ENCODE data around the gene ATP6V1A. TPM values are rescaled to one million over a fixed set of nuclear protein-coding genes. Genes with fewer than 3 reads are reported as not detected.

The ATP6V1A gene
- total and polyA plus RNA-seq, 2 donors (not counting 1 experiment from before 2014, with no cell fraction given): 7.6 to 44.3 TPM

GRCh38 chr3:113769551-113769950, 22.7 kb downstream of the ATP6V1A start:
- POLR2A ChIA-PET: no interaction called here
- no peak overlapping the region for H3K4me3 ChIP-seq (ENCODE audit: control extremely low read depth in 1 of 5, extremely low read depth in 1 of 5, insufficient read depth in 1 of 5, low read depth in 2 of 5, low read length in 4 of 5)
- no peak for DNase-seq
- TF ChIP-seq CTCF (IDR thresholded peaks at IDR 0.05): no peak
- no peak for TF ChIP-seq EZH2 (IDR thresholded peaks at IDR 0.05; ENCODE audit: borderline replicate concordance, insufficient read depth, low read depth, low read length, poor library complexity, severe bottlenecking)
- H3K9me3 ChIP-seq (ENCODE audit: control extremely low read depth in 1 of 3, control insufficient read depth in 2 of 3, insufficient read depth in 1 of 3, low read length in 2 of 3): no peaks in the 10 kb centered on the region
- Mint-ChIP-seq H3K4me3 (no peak overlapping the region), H3K27ac (no peak overlapping the region), H3K27me3 (no peaks in the 10 kb centered on the region), H3K4me1 (peaks cover 5% of the 10 kb centered on the region), H3K9me3 (ENCODE audit: insufficient read depth) (no peaks in the 10 kb centered on the region)
- no peak overlapping the region for H3K9ac ChIP-seq (ENCODE audit: low read length)
- H3K27ac ChIP-seq (ENCODE audit: low read length in 2 of 2): no peak overlapping the region
- no peaks in the 10 kb centered on the region for H3K36me3 ChIP-seq (replicated peaks in 1 of 2; ENCODE audit: control extremely low read depth in 1 of 2, control insufficient read depth in 1 of 2, extremely low read depth in 1 of 2, insufficient read depth in 2 of 2, low read length in 1 of 2)
- H3K79me2 ChIP-seq (ENCODE audit: control insufficient read depth, insufficient read depth, low read length): peaks cover 5% of the 10 kb centered on the region
- peaks cover 11% of the 10 kb centered on the region for H4K20me1 ChIP-seq (ENCODE audit: control insufficient read depth, insufficient read depth, low read length, poor library complexity, severe bottlenecking)
- no peak for ATAC-seq (ENCODE audit: low read depth)
- H3K4me2 ChIP-seq (replicated peaks; ENCODE audit: low read depth, low read length, poor library complexity, severe bottlenecking): no peak overlapping the region
- no peak overlapping the region for H2AFZ ChIP-seq (ENCODE audit: insufficient read depth, low read depth, low read length, poor library complexity, severe bottlenecking)
- intact Hi-C loops (cut with micrococcal nuclease): no loop called here
- H3K27me3 ChIP-seq (replicated peaks in 1 of 4; ENCODE audit: control extremely low read depth in 1 of 4, control insufficient read depth in 3 of 4, insufficient read depth in 4 of 4, low read length in 3 of 4): no peaks in the 10 kb centered on the region
- no peaks in the 10 kb centered on the region for H3K4me1 ChIP-seq (ENCODE audit: control insufficient read depth in 2 of 2, insufficient read depth in 2 of 2, low read length in 2 of 2)
- CTCF ChIA-PET: no interaction called here

- H2AFZ ChIP-seq (ENCODE audit: insufficient read depth, low read depth, low read length, poor library complexity, severe bottlenecking): no peak overlapping the region
- no peaks in the 10 kb centered on the region for H3K27me3 ChIP-seq (replicated peaks in 1 of 4; ENCODE audit: control extremely low read depth in 1 of 4, control insufficient read depth in 3 of 4, insufficient read depth in 4 of 4, low read length in 3 of 4)
- no peak overlapping the region for H3K4me2 ChIP-seq (replicated peaks; ENCODE audit: low read depth, low read length, poor library complexity, severe bottlenecking)
- DNase-seq (no peak), ATAC-seq (ENCODE audit: low read depth) (no peak)
- H3K4me3 ChIP-seq (ENCODE audit: control extremely low read depth in 1 of 5, extremely low read depth in 1 of 5, insufficient read depth in 1 of 5, low read depth in 2 of 5, low read length in 4 of 5): no peak overlapping the region
- H3K36me3 ChIP-seq (replicated peaks in 1 of 2; ENCODE audit: control extremely low read depth in 1 of 2, control insufficient read depth in 1 of 2, extremely low read depth in 1 of 2, insufficient read depth in 2 of 2, low read length in 1 of 2): no peaks in the 10 kb centered on the region
- no peak overlapping the region for H3K27ac ChIP-seq (ENCODE audit: low read length in 2 of 2)
- H3K9me3 Mint-ChIP-seq (ENCODE audit: insufficient read depth): no peaks in the 10 kb centered on the region
- H3K27ac Mint-ChIP-seq: no peak overlapping the region
- H3K79me2 ChIP-seq (ENCODE audit: control insufficient read depth, insufficient read depth, low read length): peaks cover 10% of the 10 kb centered on the region
- TF ChIP-seq EZH2 (IDR thresholded peaks at IDR 0.05; ENCODE audit: borderline replicate concordance, insufficient read depth, low read depth, low read length, poor library complexity, severe bottlenecking) (no peak), CTCF (IDR thresholded peaks at IDR 0.05) (no peak)
- intact Hi-C loops (cut with micrococcal nuclease): no loop called here
- no peaks in the 10 kb centered on the region for H3K4me1 ChIP-seq (ENCODE audit: control insufficient read depth in 2 of 2, insufficient read depth in 2 of 2, low read length in 2 of 2)
- ChIA-PET POLR2A (no interaction called here), CTCF (no interaction called here)
- H4K20me1 ChIP-seq (ENCODE audit: control insufficient read depth, insufficient read depth, low read length, poor library complexity, severe bottlenecking): peaks cover 10% of the 10 kb centered on the region
- no peaks in the 10 kb centered on the region for H3K9me3 ChIP-seq (ENCODE audit: control extremely low read depth in 1 of 3, control insufficient read depth in 2 of 3, insufficient read depth in 1 of 3, low read length in 2 of 3)
- no peaks in the 10 kb centered on the region for H3K27me3 Mint-ChIP-seq
- no peak overlapping the region for H3K4me3 Mint-ChIP-seq
- no peak overlapping the region for H3K9ac ChIP-seq (ENCODE audit: low read length)
- peaks cover 7% of the 10 kb centered on the region for H3K4me1 Mint-ChIP-seq
Measured at GRCh38 chr3:113771993-113772392, 25.2 kb downstream of the ATP6V1A start.
